Measurements from ENCODE around the gene PLCB4. TPM values are rescaled to one million over a fixed set of nuclear protein-coding genes. Genes with fewer than 3 reads are reported as not detected.

PLCB4 gene
- total RNA-seq, 1 experiment from 2014 or later = 12.6 TPM

DNA sequence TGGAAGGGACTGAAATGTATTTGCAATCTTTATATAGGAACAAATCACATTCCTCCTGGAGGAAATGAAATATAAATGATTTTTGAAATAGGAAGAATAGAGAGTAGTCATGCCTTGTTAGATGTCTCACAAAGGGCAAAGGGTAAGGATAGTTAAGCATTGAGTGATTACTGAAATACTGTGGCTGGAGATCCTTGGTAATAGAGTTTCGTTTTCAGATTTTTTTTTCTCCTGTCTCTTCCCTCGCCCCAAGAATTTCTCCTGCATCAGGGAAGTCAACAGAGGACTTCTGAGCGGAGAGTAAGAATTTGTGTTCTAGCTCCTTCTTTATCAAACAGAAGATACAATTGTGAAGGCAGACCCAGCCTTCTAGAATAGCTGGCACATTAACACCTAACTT lies 79.4 kb downstream of the PLCB4 start:
- ChIA-PET POLR2A (no interaction called here), CTCF (no interaction called here)
- TF ChIP-seq TCF7 (CRISPR knock-in tag; IDR thresholded peaks at IDR 0.05; ENCODE audit: low read depth) = no peak
- DNase-seq (ENCODE audit: low spot score) = no peak
- H3K36me3 Mint-ChIP-seq = peaks cover 36% of the 10 kb centered on the region
- ATAC-seq = no peak
- H3K4me3 Mint-ChIP-seq = no peak overlapping the region
- H3K27ac Mint-ChIP-seq = no peak overlapping the region
- H3K4me1 Mint-ChIP-seq = peaks cover 9% of the 10 kb centered on the region; the same call in 1 of the 2 replicates
- H3K27me3 Mint-ChIP-seq (ENCODE audit: low read depth) = no peaks in the 10 kb centered on the region
- H3K9me3 Mint-ChIP-seq = peaks cover 41% of the 10 kb centered on the region

- TF ChIP-seq SMAD4 (CRISPR knock-in tag; IDR thresholded peaks at IDR 0.05) (no peak), ZNF423 (CRISPR knock-in tag; IDR thresholded peaks at IDR 0.05) (no peak), ESRRA (CRISPR knock-in tag; IDR thresholded peaks at IDR 0.05; ENCODE audit: borderline replicate concordance) (no peak)
- TF ChIP-seq, protein P1, sequence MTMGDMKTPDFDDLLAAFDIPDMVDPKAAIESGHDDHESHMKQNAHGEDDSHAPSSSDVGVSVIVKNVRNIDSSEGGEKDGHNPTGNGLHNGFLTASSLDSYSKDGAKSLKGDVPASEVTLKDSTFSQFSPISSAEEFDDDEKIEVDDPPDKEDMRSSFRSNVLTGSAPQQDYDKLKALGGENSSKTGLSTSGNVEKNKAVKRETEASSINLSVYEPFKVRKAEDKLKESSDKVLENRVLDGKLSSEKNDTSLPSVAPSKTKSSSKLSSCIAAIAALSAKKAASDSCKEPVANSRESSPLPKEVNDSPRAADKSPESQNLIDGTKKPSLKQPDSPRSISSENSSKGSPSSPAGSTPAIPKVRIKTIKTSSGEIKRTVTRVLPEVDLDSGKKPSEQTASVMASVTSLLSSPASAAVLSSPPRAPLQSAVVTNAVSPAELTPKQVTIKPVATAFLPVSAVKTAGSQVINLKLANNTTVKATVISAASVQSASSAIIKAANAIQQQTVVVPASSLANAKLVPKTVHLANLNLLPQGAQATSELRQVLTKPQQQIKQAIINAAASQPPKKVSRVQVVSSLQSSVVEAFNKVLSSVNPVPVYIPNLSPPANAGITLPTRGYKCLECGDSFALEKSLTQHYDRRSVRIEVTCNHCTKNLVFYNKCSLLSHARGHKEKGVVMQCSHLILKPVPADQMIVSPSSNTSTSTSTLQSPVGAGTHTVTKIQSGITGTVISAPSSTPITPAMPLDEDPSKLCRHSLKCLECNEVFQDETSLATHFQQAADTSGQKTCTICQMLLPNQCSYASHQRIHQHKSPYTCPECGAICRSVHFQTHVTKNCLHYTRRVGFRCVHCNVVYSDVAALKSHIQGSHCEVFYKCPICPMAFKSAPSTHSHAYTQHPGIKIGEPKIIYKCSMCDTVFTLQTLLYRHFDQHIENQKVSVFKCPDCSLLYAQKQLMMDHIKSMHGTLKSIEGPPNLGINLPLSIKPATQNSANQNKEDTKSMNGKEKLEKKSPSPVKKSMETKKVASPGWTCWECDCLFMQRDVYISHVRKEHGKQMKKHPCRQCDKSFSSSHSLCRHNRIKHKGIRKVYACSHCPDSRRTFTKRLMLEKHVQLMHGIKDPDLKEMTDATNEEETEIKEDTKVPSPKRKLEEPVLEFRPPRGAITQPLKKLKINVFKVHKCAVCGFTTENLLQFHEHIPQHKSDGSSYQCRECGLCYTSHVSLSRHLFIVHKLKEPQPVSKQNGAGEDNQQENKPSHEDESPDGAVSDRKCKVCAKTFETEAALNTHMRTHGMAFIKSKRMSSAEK (CRISPR knock-in tag; IDR thresholded peaks at IDR 0.05; ENCODE audit: borderline replicate concordance) = no peak
- TF ChIP-seq, protein P2, sequence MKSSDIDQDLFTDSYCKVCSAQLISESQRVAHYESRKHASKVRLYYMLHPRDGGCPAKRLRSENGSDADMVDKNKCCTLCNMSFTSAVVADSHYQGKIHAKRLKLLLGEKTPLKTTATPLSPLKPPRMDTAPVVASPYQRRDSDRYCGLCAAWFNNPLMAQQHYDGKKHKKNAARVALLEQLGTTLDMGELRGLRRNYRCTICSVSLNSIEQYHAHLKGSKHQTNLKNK (CRISPR knock-in tag; IDR thresholded peaks at IDR 0.05) = no peak
- POLR2A ChIA-PET = no interaction called here
- Mint-ChIP-seq H3K4me1 (peaks cover 4% of the 10 kb centered on the region; the same call in 1 of the 2 replicates), H3K27me3 (ENCODE audit: low read depth) (no peaks in the 10 kb centered on the region), H3K9me3 (peaks cover 49% of the 10 kb centered on the region), H3K27ac (no peak overlapping the region), H3K4me3 (no peak overlapping the region), H3K36me3 (peaks cover 44% of the 10 kb centered on the region)
- ATAC-seq (no peak), DNase-seq (ENCODE audit: low spot score) (no peak)
- CTCF ChIA-PET = no interaction called here
Measured at GRCh38 chr20:9149087-9149486, 80.2 kb downstream of the PLCB4 start.

- CTCF ChIA-PET = no interaction called here
- H3K27me3 Mint-ChIP-seq (ENCODE audit: low read depth) = no peaks in the 10 kb centered on the region
- POLR2A ChIA-PET = no interaction called here
- ATAC-seq (no peak), DNase-seq (ENCODE audit: low spot score) (no peak)
- no peak overlapping the region for H3K4me3 Mint-ChIP-seq
- H3K4me1 Mint-ChIP-seq = peaks cover 3% of the 10 kb centered on the region; the same call in 1 of the 2 replicates
- H3K9me3 Mint-ChIP-seq = peaks cover 50% of the 10 kb centered on the region
- no peak overlapping the region for H3K27ac Mint-ChIP-seq
- TF ChIP-seq, protein P3, sequence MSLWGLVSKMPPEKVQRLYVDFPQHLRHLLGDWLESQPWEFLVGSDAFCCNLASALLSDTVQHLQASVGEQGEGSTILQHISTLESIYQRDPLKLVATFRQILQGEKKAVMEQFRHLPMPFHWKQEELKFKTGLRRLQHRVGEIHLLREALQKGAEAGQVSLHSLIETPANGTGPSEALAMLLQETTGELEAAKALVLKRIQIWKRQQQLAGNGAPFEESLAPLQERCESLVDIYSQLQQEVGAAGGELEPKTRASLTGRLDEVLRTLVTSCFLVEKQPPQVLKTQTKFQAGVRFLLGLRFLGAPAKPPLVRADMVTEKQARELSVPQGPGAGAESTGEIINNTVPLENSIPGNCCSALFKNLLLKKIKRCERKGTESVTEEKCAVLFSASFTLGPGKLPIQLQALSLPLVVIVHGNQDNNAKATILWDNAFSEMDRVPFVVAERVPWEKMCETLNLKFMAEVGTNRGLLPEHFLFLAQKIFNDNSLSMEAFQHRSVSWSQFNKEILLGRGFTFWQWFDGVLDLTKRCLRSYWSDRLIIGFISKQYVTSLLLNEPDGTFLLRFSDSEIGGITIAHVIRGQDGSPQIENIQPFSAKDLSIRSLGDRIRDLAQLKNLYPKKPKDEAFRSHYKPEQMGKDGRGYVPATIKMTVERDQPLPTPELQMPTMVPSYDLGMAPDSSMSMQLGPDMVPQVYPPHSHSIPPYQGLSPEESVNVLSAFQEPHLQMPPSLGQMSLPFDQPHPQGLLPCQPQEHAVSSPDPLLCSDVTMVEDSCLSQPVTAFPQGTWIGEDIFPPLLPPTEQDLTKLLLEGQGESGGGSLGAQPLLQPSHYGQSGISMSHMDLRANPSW (CRISPR knock-in tag; conservative IDR thresholded peaks at IDR 0.05; ENCODE audit: low read depth) = no peak
- TF ChIP-seq, protein P4, sequence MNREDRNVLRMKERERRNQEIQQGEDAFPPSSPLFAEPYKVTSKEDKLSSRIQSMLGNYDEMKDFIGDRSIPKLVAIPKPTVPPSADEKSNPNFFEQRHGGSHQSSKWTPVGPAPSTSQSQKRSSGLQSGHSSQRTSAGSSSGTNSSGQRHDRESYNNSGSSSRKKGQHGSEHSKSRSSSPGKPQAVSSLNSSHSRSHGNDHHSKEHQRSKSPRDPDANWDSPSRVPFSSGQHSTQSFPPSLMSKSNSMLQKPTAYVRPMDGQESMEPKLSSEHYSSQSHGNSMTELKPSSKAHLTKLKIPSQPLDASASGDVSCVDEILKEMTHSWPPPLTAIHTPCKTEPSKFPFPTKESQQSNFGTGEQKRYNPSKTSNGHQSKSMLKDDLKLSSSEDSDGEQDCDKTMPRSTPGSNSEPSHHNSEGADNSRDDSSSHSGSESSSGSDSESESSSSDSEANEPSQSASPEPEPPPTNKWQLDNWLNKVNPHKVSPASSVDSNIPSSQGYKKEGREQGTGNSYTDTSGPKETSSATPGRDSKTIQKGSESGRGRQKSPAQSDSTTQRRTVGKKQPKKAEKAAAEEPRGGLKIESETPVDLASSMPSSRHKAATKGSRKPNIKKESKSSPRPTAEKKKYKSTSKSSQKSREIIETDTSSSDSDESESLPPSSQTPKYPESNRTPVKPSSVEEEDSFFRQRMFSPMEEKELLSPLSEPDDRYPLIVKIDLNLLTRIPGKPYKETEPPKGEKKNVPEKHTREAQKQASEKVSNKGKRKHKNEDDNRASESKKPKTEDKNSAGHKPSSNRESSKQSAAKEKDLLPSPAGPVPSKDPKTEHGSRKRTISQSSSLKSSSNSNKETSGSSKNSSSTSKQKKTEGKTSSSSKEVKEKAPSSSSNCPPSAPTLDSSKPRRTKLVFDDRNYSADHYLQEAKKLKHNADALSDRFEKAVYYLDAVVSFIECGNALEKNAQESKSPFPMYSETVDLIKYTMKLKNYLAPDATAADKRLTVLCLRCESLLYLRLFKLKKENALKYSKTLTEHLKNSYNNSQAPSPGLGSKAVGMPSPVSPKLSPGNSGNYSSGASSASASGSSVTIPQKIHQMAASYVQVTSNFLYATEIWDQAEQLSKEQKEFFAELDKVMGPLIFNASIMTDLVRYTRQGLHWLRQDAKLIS (CRISPR knock-in tag; IDR thresholded peaks at IDR 0.05; ENCODE audit: borderline replicate concordance) = no peak
- TF ChIP-seq KAT7 (CRISPR knock-in tag; IDR thresholded peaks at IDR 0.05; ENCODE audit: borderline replicate concordance) = no peak
- TF ChIP-seq, protein P5, sequence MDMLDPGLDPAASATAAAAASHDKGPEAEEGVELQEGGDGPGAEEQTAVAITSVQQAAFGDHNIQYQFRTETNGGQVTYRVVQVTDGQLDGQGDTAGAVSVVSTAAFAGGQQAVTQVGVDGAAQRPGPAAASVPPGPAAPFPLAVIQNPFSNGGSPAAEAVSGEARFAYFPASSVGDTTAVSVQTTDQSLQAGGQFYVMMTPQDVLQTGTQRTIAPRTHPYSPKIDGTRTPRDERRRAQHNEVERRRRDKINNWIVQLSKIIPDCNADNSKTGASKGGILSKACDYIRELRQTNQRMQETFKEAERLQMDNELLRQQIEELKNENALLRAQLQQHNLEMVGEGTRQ (CRISPR knock-in tag; IDR thresholded peaks at IDR 0.05) = no peak
- TF ChIP-seq OVOL2 (CRISPR knock-in tag; IDR thresholded peaks at IDR 0.05; ENCODE audit: borderline replicate concordance) = no peak
- peaks cover 45% of the 10 kb centered on the region for H3K36me3 Mint-ChIP-seq
Measured at GRCh38 chr20:9149796-9150195, 80.9 kb downstream of the PLCB4 start.

Measured in WTC11 (cell line).